RCC 7860 (cell line): ENCODE measurements around the gene CITED2.

Experiments
- DNase-seq: peaks from one replicate; pipeline ENCODE4 v3.0.0-alpha.2; 2015; ENCODE audit warnings: low spot score
- FAIRE-seq: peaks from 2 replicates; lab custom pipeline; 2012; peaks lifted over from hg19 to GRCh38; lab: Jason Lieb, UNC

Gene CITED2

GRCh38 chr6:139386404-139386803, 12.0 kb upstream of the CITED2 start:
- FAIRE-seq (no peak), DNase-seq (no peak)

- FAIRE-seq (no peak), DNase-seq (no peak)
These were observed 6.9 kb upstream of the CITED2 start for GRCh38 chr6:139381216-139381865.

GRCh38 chr6:139380611-139381010, 6.2 kb upstream of the CITED2 start:
- FAIRE-seq = no peak

GRCh38 chr6:139380168-139380567, 5.7 kb upstream of the CITED2 start:
- no peak for FAIRE-seq
- DNase-seq = no peak

More at GRCh38 chr6:139380611-139381010, 6.2 kb upstream of the CITED2 start:
- DNase-seq = no peak

- DNase-seq = peak; percentile 70
- FAIRE-seq = peak; percentile 77
These were observed 4.5 kb upstream of the CITED2 start for GRCh38 chr6:139378882-139379341.

GRCh38 chr6:139378226-139378625, 3.8 kb upstream of the CITED2 start:
- FAIRE-seq (no peak), DNase-seq (no peak)

- DNase-seq (peak; percentile 58), FAIRE-seq (no peak)
These were observed 2.3 kb upstream of the CITED2 start for GRCh38 chr6:139376604-139377218.

GRCh38 chr6:139376017-139376330, 1.5 kb upstream of the CITED2 start:
- peak; percentile 14 for DNase-seq
- FAIRE-seq = no peak

- DNase-seq = peak; percentile 92
- FAIRE-seq = no peak
These were observed 973 bp upstream of the CITED2 start for GRCh38 chr6:139375226-139376016.

GRCh38 chr6:139373928-139374356, 506 bp downstream of the CITED2 start:
- no peak for FAIRE-seq
- DNase-seq = no peak

- peak; percentile 20 for DNase-seq
- FAIRE-seq = no peak
These were observed 1.1 kb downstream of the CITED2 start for GRCh38 chr6:139373154-139373927.

- no peak for DNase-seq
- no peak for FAIRE-seq
These were observed 1.9 kb downstream of the CITED2 start for GRCh38 chr6:139372326-139373153.

- DNase-seq (no peak), FAIRE-seq (no peak)
These were observed 2.8 kb downstream of the CITED2 start for GRCh38 chr6:139371421-139372203.

GRCh38 chr6:139370999-139371345, 3.5 kb downstream of the CITED2 start:
- no peak for FAIRE-seq
- DNase-seq = no peak

- DNase-seq (peak; percentile 37), FAIRE-seq (no peak)
These were observed 4.0 kb downstream of the CITED2 start for GRCh38 chr6:139370283-139370998.

GRCh38 chr6:139369568-139370282, 4.7 kb downstream of the CITED2 start:
- peak; percentile 42 for DNase-seq
- FAIRE-seq = peak; percentile 25

GRCh38 chr6:139369068-139369467, 5.4 kb downstream of the CITED2 start:
- no peak for DNase-seq
- FAIRE-seq = no peak

GRCh38 chr6:139368661-139369060, 5.8 kb downstream of the CITED2 start:
- DNase-seq (no peak), FAIRE-seq (no peak)
